NCI-H2171 (cell line): Measurements from ENCODE around the gene FCHO2.

ENCODE experiments used
- DNase-seq: peaks from one replicate; lab custom pipeline; 2025; lab: John Stamatoyannopoulos, UW

FCHO2 gene

DNA sequence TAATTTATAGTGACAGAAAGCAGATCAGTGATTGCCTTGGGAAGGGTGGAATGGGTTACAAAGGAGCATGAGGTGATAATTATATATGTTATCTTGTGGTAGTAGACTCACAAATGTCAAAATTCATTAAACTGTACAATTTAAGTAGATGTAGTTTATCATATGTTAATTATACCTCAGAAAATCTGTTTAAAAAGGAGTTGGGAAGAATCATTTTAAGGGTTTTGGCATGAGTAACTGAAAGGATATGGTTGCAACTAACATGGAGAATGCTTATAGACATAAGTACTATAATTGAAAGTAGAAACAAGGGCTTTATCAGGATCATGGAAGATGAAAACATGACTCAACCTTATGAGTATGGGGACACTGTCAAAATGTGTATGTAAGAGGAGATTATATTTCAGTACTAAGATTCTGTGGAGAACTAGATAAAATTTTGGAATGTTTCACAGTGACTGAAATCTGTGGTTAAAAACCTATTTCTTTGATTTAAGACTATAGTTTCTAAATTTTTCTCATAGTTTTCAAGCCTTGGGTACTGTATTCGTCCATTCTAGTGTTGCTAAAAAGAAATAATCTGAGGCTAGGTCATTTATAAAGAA lies 73.3 kb downstream of the FCHO2 start:
- DNase-seq: no peak

DNA sequence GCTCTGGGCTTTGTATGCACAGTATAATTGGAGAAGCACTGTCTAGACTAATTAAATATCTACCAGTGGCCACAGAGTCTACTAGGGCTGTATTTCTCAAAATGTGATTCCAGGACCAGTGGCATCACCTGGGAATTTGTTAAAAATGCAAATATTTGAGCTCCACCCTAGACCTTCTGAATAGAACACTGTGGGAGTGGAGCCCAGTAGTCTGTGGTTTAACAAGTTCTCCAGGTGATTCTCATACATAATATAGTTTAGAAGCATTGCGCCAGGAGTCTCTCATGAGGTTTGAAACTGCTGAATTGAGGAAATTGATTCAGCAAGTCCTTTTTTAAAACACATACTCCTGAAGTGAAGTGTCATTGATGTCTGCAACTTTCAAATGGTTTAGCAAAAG lies 74.7 kb downstream of the FCHO2 start:
- no peak for DNase-seq

GRCh38 chr5:73030995-73031394 lies 75.2 kb downstream of the FCHO2 start:
- DNase-seq: no peak

GRCh38 chr5:73031839-73032238 lies 76.0 kb downstream of the FCHO2 start:
- peak; percentile 65 for DNase-seq

GRCh38 chr5:73032635-73033034 lies 76.8 kb downstream of the FCHO2 start:
- DNase-seq: no peak

DNA sequence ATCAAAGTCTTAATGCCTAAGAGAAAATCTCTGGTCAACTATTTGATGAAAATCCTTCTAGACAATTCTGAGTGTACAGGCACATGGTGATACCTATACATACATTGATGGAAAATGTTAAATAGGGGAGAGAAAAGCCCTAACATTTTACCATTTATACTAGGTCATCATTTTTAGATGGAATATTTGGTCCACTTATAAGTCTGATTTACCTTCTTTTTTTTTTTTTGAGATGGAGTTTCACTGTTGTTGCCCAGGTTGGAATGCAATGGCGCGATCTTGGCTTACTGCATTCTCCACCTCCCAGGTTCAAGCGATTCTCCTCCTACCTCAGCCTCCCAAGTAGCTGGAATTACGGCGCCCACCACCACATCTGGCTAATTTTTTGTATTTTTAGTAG lies 81.7 kb downstream of the FCHO2 start:
- DNase-seq: no peak

DNA sequence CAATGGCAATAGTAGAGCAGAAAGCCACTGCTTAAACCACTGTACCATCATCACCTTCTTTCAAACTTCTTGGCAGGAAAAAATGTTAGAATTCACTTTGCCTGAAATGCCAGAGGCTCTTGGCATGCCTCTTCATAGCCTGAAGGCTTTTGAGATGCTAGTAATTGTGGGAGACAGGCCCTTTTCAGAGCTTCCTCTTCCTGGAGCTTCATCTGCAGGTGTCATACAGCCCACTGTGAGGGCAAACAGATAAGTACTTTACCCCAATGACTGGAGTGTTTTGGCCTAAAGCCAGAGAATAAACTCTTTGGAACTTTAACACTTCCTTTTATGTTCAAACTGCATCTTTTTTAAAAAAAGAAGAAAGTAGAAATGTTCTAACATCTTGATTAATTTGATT lies 83.2 kb downstream of the FCHO2 start:
- DNase-seq: no peak

- no peak for DNase-seq
Observed at GRCh38 chr5:73042993-73043392, 87.2 kb downstream of the FCHO2 start.

DNA sequence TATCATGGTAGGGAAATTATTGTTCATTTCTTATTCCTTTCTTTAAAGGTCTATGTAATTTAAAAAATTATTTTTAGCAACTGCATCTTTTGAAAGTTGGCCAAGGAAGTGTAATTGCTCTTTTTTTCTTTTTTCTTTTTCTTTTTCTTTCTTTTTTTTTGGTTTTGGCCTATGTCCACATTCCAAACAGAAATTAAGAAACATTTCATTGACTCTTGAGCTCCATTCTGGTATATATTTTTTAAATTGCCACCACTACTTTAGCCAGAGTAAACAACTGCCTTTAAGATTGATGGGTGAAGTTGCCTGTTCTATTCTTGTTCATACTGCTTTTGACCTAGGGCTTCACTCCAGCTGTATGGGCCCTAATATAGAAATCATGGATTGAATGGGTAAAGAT lies 88.7 kb downstream of the FCHO2 start:
- DNase-seq: no peak

- no peak for DNase-seq
Observed at GRCh38 chr5:73045623-73046022, 89.8 kb downstream of the FCHO2 start.

GRCh38 chr5:73061593-73061992 lies 105.8 kb downstream of the FCHO2 start:
- no peak for DNase-seq

DNA sequence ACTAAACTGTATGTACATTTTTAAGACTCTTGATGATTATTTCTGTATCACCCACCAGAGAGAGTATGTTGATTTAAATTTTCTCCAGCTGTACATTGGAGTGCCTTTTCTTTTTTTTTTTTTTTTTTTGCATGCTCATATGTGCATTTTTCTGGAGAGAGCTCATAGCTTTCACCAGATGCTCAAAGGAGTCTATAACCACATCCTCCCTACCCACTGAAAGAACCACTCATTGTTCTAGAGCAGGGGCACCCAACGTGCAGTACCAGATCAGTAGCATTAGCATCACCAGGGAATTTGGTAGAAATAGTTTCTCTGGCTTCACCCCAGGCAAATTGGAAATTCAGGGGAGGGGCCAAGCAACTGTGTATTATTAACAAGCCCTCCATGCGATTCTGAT lies 110.6 kb downstream of the FCHO2 start:
- no peak for DNase-seq

DNA sequence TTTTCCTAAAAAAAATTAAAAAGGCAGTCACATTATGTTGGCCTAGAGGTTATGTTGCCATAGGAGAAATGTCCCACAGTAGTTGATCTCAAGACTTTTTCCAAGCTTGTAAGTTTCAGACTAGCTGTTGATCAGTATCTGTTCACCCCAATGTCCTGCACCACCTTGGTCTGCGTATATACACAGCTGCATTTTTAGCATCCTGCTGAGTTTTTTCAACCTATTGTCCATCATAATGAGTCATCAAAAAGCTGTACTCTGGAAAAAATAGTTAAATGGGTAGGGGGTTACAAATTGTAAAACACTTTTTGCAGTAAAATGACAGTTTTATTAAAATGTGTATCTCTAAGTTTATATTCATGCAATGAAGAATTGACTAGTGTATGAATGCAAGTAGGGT lies 111.4 kb downstream of the FCHO2 start:
- no peak for DNase-seq

DNA sequence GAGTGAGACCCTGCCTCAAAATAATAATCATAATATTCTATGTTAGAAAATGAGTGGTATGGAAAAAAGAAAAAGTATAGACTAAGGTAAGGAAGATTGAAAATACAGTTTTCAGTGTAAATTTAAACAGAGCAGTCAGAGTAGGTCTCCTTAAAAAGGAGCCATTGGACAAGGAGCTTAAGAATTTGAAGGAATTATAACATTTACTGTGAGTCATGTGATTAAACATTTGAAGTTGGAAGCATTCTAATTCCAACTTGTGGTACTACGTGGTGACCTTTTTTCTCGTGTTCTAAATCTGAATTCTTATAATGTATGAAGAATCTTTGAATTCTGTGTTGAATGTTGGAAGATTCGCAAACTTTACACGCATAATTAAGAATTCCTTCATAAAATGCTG lies 125.3 kb downstream of the FCHO2 start:
- no peak for DNase-seq

DNA sequence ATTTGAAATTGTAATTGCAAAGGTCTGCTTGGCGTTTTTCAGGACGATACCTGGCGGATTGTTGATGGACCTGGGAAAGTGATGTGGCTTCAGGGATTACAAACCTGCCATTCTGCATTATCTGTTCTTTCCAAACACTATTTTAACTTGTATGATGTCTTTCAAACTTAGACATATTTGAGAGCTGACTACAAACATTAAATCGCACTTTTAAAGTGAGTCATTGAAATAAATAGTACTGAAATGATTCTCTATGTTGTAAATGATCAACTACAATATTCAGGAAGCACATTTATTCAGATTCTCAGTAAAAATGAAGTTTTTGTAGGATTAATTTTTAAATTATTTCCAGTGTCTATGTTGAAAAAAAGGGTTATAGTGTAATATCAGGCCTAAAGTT lies 132.2 kb downstream of the FCHO2 start:
- no peak for DNase-seq

GRCh38 chr5:73093943-73094342 lies 138.1 kb downstream of the FCHO2 start:
- no peak for DNase-seq

GRCh38 chr5:73094415-73094814 lies 138.6 kb downstream of the FCHO2 start:
- no peak for DNase-seq

- DNase-seq: no peak
Observed at GRCh38 chr5:73095564-73096238, 139.9 kb downstream of the FCHO2 start.

DNA sequence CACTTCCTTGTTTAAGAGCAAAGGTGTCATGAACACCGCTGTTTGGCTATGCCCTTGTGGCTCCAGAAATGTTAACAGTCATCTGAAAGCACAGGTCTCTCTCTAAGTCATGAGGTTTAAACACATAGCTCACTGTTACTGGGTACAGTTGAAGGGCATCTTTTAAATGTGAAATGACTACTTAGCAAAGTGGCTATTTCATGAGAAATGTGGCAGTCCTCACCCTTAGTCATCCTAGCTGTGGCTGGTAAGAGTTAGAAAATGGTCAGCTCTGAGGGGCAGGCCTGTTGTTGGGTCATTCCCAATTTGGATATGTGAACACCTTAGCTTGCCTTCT lies 140.4 kb downstream of the FCHO2 start:
- no peak for DNase-seq

DNA sequence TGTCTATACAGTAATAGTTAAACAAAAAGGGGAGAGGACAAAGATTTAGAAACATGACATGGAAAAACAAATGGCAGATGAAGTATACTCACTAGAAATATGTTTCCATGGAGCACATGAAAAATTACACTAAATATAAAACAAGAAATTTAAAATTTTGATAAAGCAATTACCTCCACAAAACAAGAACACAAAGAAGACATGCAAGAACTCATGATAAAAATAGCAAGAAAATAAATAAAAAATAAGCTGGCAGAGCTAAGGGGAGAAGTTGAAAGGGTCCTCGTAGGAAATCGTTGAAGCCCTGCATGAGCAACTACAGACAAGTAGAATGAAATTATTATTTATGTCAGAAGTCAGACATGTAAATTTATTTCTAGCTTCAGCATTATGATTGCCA lies 141.9 kb downstream of the FCHO2 start:
- no peak for DNase-seq

DNA sequence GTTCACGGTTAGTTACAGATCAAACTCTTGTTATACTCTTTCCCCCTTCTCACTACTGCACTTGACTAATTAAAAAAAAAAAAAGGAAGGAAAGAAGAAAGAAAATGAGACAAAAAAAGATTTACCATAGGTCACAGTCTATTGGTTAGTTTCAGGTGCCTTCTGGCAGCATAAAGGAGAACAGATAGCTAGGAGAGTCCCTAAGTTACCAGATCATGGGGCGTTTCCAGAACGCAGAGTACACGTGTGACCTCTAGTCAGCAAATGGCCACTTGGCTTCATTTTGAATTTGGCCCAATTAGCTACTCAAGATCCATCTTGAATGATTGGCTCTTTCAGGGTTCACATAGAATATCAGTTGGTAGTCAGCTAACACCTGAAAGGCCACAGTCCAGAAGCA lies 144.3 kb downstream of the FCHO2 start:
- no peak for DNase-seq

DNA sequence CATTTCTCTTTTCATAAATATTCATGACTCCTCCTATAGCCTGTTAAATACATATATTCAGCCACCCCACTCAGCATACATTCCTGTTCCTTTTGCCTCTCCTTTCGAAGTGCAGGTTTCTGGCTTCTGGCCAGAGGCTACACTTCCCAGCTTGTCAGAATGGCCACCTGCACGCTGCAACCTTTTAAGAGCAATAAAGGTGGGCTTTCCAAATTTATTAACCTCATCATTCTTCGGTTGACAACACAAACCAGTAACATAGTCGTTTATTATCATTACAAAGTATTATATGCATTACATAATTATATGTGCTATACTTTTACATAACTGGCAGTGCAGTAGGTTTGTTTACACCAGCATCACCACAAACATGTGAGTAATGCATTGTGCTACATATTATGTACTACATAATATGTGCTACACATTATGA lies 148.0 kb downstream of the FCHO2 start:
- DNase-seq: no peak

DNA sequence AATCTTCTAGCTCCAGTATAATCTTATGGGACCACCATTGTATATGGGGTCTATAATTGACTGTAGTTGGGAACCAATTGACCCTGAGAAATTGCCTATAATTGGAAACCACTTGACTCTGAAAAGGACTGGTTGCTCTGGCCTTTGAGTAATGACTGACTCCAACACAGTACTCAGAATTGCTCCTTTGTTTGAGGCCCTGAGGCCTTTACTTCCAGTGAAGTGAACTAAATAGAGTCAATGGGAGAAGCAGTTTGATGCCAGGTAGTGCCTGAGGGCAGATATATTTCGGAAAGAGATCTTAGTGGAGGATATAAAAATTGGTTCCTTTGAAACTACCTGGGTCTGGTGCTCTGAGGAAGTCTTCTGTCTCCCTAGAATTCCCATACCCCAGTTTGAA lies 148.5 kb downstream of the FCHO2 start:
- no peak for DNase-seq

- no peak for DNase-seq
Observed at GRCh38 chr5:73106335-73106734, 150.5 kb downstream of the FCHO2 start.
